ENCODE measurements around the gene CATSPER3.

The CATSPER3 gene

GRCh38 chr5:135034236-135034962 lies 66.7 kb downstream of the CATSPER3 start:
- Mint-ChIP-seq H3K36me3 (ENCODE audit: low read depth) (peaks cover 3% of the 10 kb centered on the region), H3K4me1 (peaks cover 26% of the 10 kb centered on the region), H3K27me3 (ENCODE audit: low read depth) (peaks cover 94% of the 10 kb centered on the region), H3K27ac (peak overlapping the region in 1 of 3 experiments; percentile 9), H3K9me3 (peaks cover 3% of the 10 kb centered on the region), H3K4me3 (peak overlapping the region; percentile 85 to 90 (median 88))
- TF ChIP-seq CTCF (IDR thresholded peaks at IDR 0.05; ENCODE audit: unreplicated experiment in 3 of 3) = no peak

DNA sequence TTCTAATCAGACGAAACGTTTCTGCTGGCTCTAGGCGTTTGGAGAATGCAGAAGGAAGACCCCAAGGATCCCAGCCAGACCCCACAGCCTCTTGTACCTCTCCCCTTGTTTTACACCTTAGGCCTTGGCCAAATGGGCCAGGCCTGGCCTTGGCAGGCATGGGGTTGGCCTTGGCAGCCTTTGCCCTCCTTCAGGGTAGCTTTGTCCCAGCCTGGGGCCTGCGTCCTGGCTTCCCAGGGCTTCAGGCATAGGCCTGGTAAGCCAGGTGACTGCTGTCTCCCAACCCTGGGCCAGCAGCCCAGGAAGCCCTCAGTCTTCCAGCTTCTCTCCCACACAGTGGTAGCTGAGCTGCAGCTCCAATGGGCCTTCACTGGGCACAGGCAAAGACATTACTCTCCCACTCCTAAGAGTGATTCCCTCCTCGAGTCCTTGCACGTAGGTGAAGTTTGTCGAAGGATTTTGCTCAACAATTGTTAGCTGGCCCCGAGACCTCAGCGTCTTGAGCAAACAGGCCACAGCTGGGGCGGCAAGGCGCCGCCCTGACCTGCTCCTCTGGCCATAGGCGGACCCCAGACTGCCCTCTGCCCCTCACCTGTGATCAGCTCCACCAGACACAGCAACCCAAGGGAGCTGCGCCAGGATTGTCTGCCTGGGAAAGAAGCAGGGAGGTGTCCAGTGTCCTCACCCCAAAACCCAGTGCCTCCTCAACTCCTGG lies 67.4 kb downstream of the CATSPER3 start:
- no peak for TF ChIP-seq CTCF (IDR thresholded peaks at IDR 0.05; ENCODE audit: unreplicated experiment in 3 of 3)
- no peak overlapping the region for H3K27ac Mint-ChIP-seq
- H3K36me3 Mint-ChIP-seq (ENCODE audit: low read depth) = no peaks in the 10 kb centered on the region
- peak overlapping the region; percentile 79 to 90 (median 85) for H3K4me3 Mint-ChIP-seq
- peaks cover 3% of the 10 kb centered on the region for H3K9me3 Mint-ChIP-seq
- peaks cover 20% of the 10 kb centered on the region for H3K4me1 Mint-ChIP-seq
- peaks cover 91% of the 10 kb centered on the region for H3K27me3 Mint-ChIP-seq (ENCODE audit: low read depth)

GRCh38 chr5:135035678-135036030 lies 67.9 kb downstream of the CATSPER3 start:
- Mint-ChIP-seq H3K4me1 (peaks cover 20% of the 10 kb centered on the region), H3K4me3 (no peak overlapping the region), H3K27me3 (ENCODE audit: low read depth) (peaks cover 91% of the 10 kb centered on the region), H3K36me3 (ENCODE audit: low read depth) (no peaks in the 10 kb centered on the region), H3K27ac (no peak overlapping the region), H3K9me3 (peaks cover 3% of the 10 kb centered on the region)
- no peak for TF ChIP-seq CTCF (IDR thresholded peaks at IDR 0.05; ENCODE audit: unreplicated experiment in 3 of 3)

- no peaks in the 10 kb centered on the region for H3K36me3 Mint-ChIP-seq (ENCODE audit: low read depth)
- peaks cover 20% of the 10 kb centered on the region for H3K4me1 Mint-ChIP-seq
- H3K27me3 Mint-ChIP-seq (ENCODE audit: low read depth) = peaks cover 91% of the 10 kb centered on the region
- H3K27ac Mint-ChIP-seq = no peak overlapping the region
- H3K4me3 Mint-ChIP-seq = peak overlapping the region in 2 of 3 experiments; percentile 43 to 45
- peaks cover 3% of the 10 kb centered on the region for H3K9me3 Mint-ChIP-seq
- TF ChIP-seq CTCF (IDR thresholded peaks at IDR 0.05; ENCODE audit: unreplicated experiment in 3 of 3) = no peak
Observed at GRCh38 chr5:135036405-135036804, 68.7 kb downstream of the CATSPER3 start.

DNA sequence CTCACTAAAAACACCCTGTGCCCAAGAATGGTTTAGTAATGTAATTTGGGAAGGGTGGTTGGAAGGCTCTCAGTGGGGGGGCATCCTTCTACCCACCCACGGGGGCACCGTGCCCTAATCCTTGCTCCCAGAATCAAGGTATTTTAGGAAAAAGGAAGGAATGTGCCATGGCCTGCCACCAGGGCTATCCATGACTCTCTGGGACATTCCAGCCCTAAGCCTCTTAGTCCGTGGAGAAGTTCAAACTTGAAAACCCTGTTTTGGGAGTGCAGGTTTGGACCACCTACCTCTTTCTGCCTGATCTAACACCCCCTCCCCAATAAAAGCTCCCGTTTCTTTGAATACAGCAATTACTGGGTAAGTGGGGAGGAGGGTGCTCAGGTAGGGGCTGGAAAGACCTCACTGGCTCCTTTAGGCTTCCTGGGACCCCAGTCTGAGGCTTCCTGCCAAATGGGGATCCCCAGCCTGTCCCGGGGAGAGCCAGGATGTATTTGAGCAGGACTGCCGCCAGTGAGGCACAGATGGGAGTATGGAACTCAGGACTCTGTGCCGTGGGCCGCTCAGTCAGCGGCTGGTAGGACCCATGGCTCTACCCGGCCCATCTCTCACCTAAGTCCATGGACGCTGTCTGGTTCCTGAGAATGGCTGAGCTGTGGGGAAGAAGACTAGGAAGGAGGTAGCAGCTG lies 70.0 kb downstream of the CATSPER3 start:
- H3K36me3 Mint-ChIP-seq (ENCODE audit: low read depth) = no peaks in the 10 kb centered on the region
- H3K4me1 Mint-ChIP-seq = peaks cover 9% of the 10 kb centered on the region
- H3K27ac Mint-ChIP-seq = no peak overlapping the region
- no peak overlapping the region for H3K4me3 Mint-ChIP-seq
- no peaks in the 10 kb centered on the region for H3K9me3 Mint-ChIP-seq
- no peak for TF ChIP-seq CTCF (IDR thresholded peaks at IDR 0.05; ENCODE audit: unreplicated experiment in 3 of 3)
- H3K27me3 Mint-ChIP-seq (ENCODE audit: low read depth) = peaks cover 91% of the 10 kb centered on the region
